ENCODE results near the gene SENP1.

GRCh38 chr12:48022180-48022521 lies 83.7 kb downstream of the SENP1 start:
- no peak for TF ChIP-seq CTCF (IDR thresholded peaks at IDR 0.05)
- no peak for TF ChIP-seq POLR2A (IDR thresholded peaks at IDR 0.05)
